SJCRH30 (cell line): ENCODE data around the gene CDK5R1. TPM values are rescaled to one million over a fixed set of nuclear protein-coding genes. Genes with fewer than 3 reads are reported as not detected.
"Not testable (repeated sequence)": the region's sequence is repeated elsewhere in the genome, so short reads cannot be mapped to it uniquely, and the experiment has no call there.

ENCODE experiments used
- DNase-seq, 2 experiments: peaks; one replicate each; pipeline ENCODE4 v3.0.0-alpha.2; 2015 to 2020
- H3K27ac ChIP-seq: fragments of 250-450 bp; sonication (Bioruptor Pico); 2 replicates; pipeline ENCODE4 v1.5.1; 2020; ENCODE audit warnings: mild to moderate bottlenecking, moderate library complexity
- H3K27me3 ChIP-seq: fragments of 250-450 bp; sonication (Bioruptor Pico); 2 replicates; pipeline ENCODE4 v1.5.1; 2020; ENCODE audit warnings: mild to moderate bottlenecking, moderate library complexity
- H3K36me3 ChIP-seq: fragments of 250-450 bp; sonication (Bioruptor Pico); 2 replicates; pipeline ENCODE4 v1.5.1; 2020; ENCODE audit warnings: mild to moderate bottlenecking, moderate library complexity
- H3K4me1 ChIP-seq: fragments of 250-450 bp; sonication (Bioruptor Pico); 2 replicates; pipeline ENCODE4 v1.5.1; 2020; ENCODE audit warnings: mild to moderate bottlenecking, moderate library complexity
- H3K4me3 ChIP-seq: fragments of 250-450 bp; sonication (Bioruptor Pico); 2 replicates; pipeline ENCODE4 v1.5.1; 2020; ENCODE audit warnings: mild to moderate bottlenecking, moderate library complexity
- H3K9me3 ChIP-seq: fragments of 250-450 bp; sonication (Bioruptor Pico); replicated peaks from 2 replicates; pipeline ENCODE4 v1.5.1; 2020; ENCODE audit warnings: mild to moderate bottlenecking, moderate library complexity
- total RNA-seq: library from RNA; depleted of rRNA; stranded (reverse); fragments of >200 nt; shearing (Covaris generic); gene quantifications from 2 replicates; pipeline ENCODE4 v1.2.3, GENCODE V29; 2014; rRNA removed

The CDK5R1 gene
- total RNA-seq, 1 experiment from 2014 or later = 4.7 TPM

GRCh38 chr17:32523017-32523680 lies 36.4 kb downstream of the CDK5R1 start:
- DNase-seq = no peak
- Histone ChIP-seq H3K27me3 (no peaks in the 10 kb centered on the region; the same call in 1 of the 2 replicates), H3K9me3 (no peaks in the 10 kb centered on the region), H3K27ac (no peak overlapping the region), H3K4me1 (peaks cover 29% of the 10 kb centered on the region), H3K36me3 (no peaks in the 10 kb centered on the region), H3K4me3 (no peak overlapping the region)

GRCh38 chr17:32523827-32524552 lies 37.2 kb downstream of the CDK5R1 start:
- Histone ChIP-seq H3K9me3 (no peaks in the 10 kb centered on the region), H3K4me3 (no peak overlapping the region), H3K36me3 (no peaks in the 10 kb centered on the region), H3K27me3 (no peaks in the 10 kb centered on the region; the same call in none of the 2 replicates), H3K4me1 (peaks cover 22% of the 10 kb centered on the region), H3K27ac (no peak overlapping the region)
- DNase-seq = no peak

- H3K27me3 ChIP-seq, H3K9me3 ChIP-seq, H3K4me3 ChIP-seq, H3K36me3 ChIP-seq, DNase-seq: not testable (repeated sequence)
- peaks cover 22% of the 10 kb centered on the region for H3K4me1 ChIP-seq
- H3K27ac ChIP-seq = peak overlapping the region; percentile 11; the same call in 1 of the 2 replicates
Observed at GRCh38 chr17:32524553-32524880, 37.7 kb downstream of the CDK5R1 start.

GRCh38 chr17:32525122-32525521 lies 38.3 kb downstream of the CDK5R1 start:
- Histone ChIP-seq H3K4me3 (no peak overlapping the region), H3K36me3 (no peaks in the 10 kb centered on the region), H3K27me3 (no peaks in the 10 kb centered on the region; the same call in none of the 2 replicates), H3K27ac (peak overlapping the region; percentile 11; the same call in 1 of the 2 replicates), H3K4me1 (peaks cover 19% of the 10 kb centered on the region), H3K9me3 (no peaks in the 10 kb centered on the region)
- peak; percentile 63 to 73 for DNase-seq

- Histone ChIP-seq H3K27me3 (no peaks in the 10 kb centered on the region; the same call in none of the 2 replicates), H3K4me3 (no peak overlapping the region), H3K36me3 (no peaks in the 10 kb centered on the region), H3K9me3 (no peaks in the 10 kb centered on the region), H3K27ac (no peak overlapping the region), H3K4me1 (peaks cover 13% of the 10 kb centered on the region)
- DNase-seq = no peak
Observed at GRCh38 chr17:32527146-32527545, 40.4 kb downstream of the CDK5R1 start.

GRCh38 chr17:32528825-32529224 lies 42.0 kb downstream of the CDK5R1 start:
- Histone ChIP-seq H3K9me3 (no peaks in the 10 kb centered on the region), H3K27me3 (no peaks in the 10 kb centered on the region; the same call in none of the 2 replicates), H3K4me3 (no peak overlapping the region), H3K27ac (no peak overlapping the region), H3K36me3 (no peaks in the 10 kb centered on the region), H3K4me1 (peaks cover 13% of the 10 kb centered on the region)
- DNase-seq = no peak

GRCh38 chr17:32529604-32530003 lies 42.8 kb downstream of the CDK5R1 start:
- Histone ChIP-seq H3K4me3 (no peak overlapping the region), H3K27ac (no peak overlapping the region), H3K4me1 (peaks cover 13% of the 10 kb centered on the region), H3K27me3 (no peaks in the 10 kb centered on the region; the same call in none of the 2 replicates), H3K36me3 (no peaks in the 10 kb centered on the region), H3K9me3 (no peaks in the 10 kb centered on the region)
- no peak for DNase-seq

GRCh38 chr17:32533296-32533695 lies 46.5 kb downstream of the CDK5R1 start:
- peaks cover 8% of the 10 kb centered on the region for H3K4me1 ChIP-seq
- DNase-seq = no peak
- no peak overlapping the region for H3K27ac ChIP-seq
- no peak overlapping the region for H3K4me3 ChIP-seq
- H3K27me3 ChIP-seq = no peaks in the 10 kb centered on the region; the same call in none of the 2 replicates
- H3K9me3 ChIP-seq = no peaks in the 10 kb centered on the region
- no peaks in the 10 kb centered on the region for H3K36me3 ChIP-seq

GRCh38 chr17:32536736-32537643 lies 50.2 kb downstream of the CDK5R1 start:
- Histone ChIP-seq H3K27ac (no peak overlapping the region), H3K9me3 (0 out of 2 replicates have a peak, but pooled peaks cover 3% of the 10 kb centered on the region)
- DNase-seq = no peak

More at GRCh38 chr17:32536736-32537643, 50.2 kb downstream of the CDK5R1 start:
- H3K4me1 ChIP-seq = peaks cover 8% of the 10 kb centered on the region
- H3K4me3 ChIP-seq = no peak overlapping the region
- H3K36me3 ChIP-seq = no peaks in the 10 kb centered on the region
- H3K27me3 ChIP-seq = peaks cover 4% of the 10 kb centered on the region; the same call in 1 of the 2 replicates

Other genes starting within 250 kb of the CDK5R1 start
- not detected in 2 replicates for gene RHBDL3, start 221.2 kb upstream of the CDK5R1 start, total RNA-seq
- gene C17orf75, start 144.8 kb upstream of the CDK5R1 start, total RNA-seq = 35.5 and 39.8 TPM in 2 replicates
- gene ZNF207, start 136.8 kb upstream of the CDK5R1 start, total RNA-seq = 319 and 332 TPM in 2 replicates
- gene PSMD11, start 42.5 kb upstream of the CDK5R1 start, total RNA-seq = 172 and 173 TPM in 2 replicates